Kidney (tissue), 14 donors: Measurements from ENCODE around the gene ADARB1. TPM values are rescaled to one million over a fixed set of nuclear protein-coding genes. Genes with fewer than 3 reads are reported as not detected.

ENCODE experiments used
- DNase-seq, 5 donors: peaks; one replicate each; pipeline ENCODE4 v3.0.0-alpha.2; 2013 to 2020
- FAIRE-seq: peaks from 2 replicates; lab custom pipeline; 2012; peaks lifted over from hg19 to GRCh38; lab: Jason Lieb, UNC
- H3K27ac ChIP-seq, 2 donors: one replicate each; pipeline ENCODE4 v1.7.0; 2013; ENCODE audit warnings: low read depth in 2 of 2, low read length in 2 of 2, inconsistent platforms in 1 of 2
- H3K27me3 ChIP-seq: one replicate; pipeline ENCODE4 v1.7.1; 2013; ENCODE audit warnings: low read length, inconsistent platforms; ENCODE audit not compliant: control insufficient read depth, insufficient read depth
- H3K36me3 ChIP-seq, 3 donors: one replicate each; pipeline versions ENCODE4 v1.7.0 to v1.7.1; 2013; ENCODE audit warnings: low read length in 3 of 3, control low read depth in 1 of 3, inconsistent platforms in 1 of 3; ENCODE audit not compliant: insufficient read depth in 3 of 3, control insufficient read depth in 2 of 3
- H3K4me1 ChIP-seq, 3 donors: one replicate each; pipeline versions ENCODE4 v1.7.0 to v1.7.1; 2013; ENCODE audit warnings: low read length in 3 of 3, inconsistent platforms in 1 of 3, low read depth in 1 of 3; ENCODE audit not compliant: control insufficient read depth in 2 of 3, insufficient read depth in 2 of 3
- H3K4me3 ChIP-seq, 3 donors: one replicate each; pipeline versions ENCODE4 v1.7.0 to v1.8.1; 2013; ENCODE audit warnings: low read length in 3 of 3, control low read depth in 1 of 3, inconsistent platforms in 1 of 3
- H3K9ac ChIP-seq, 3 donors: one replicate each; pipeline versions ENCODE4 v1.7.0 to v1.7.1; 2013; ENCODE audit warnings: low read length in 3 of 3, control low read depth in 1 of 3, inconsistent platforms in 1 of 3
- H3K9me3 ChIP-seq, 3 donors: one replicate each; pipeline versions ENCODE4 v1.7.0 to v1.7.1; 2013; ENCODE audit warnings: low read length in 3 of 3, control low read depth in 1 of 3, inconsistent platforms in 1 of 3; ENCODE audit not compliant: control insufficient read depth in 2 of 3, insufficient read depth in 1 of 3
- intact Hi-C: fragments of 100-400 bp; cut with DNase I; formaldehyde crosslinking; loops from one replicate; pipeline ENCODE4 v1.11.1; 2022
- polyA plus RNA-seq: library from polyadenylated mRNA; stranded (reverse); fragments of 350-450 nt; fragmentation: Illumina TruSeq; extraction: RNeasy Lipid Tissue Mini Kit (QIAGEN cat#74804); gene quantifications from one replicate; pipeline ENCODE4 v1.2.3, GENCODE V29; 2014; ENCODE audit warnings: low read depth, low replicate concordance; ENCODE audit not compliant: insufficient read depth
- total RNA-seq: library from RNA; stranded (reverse); fragmentation: NEBNext Ultra II Directional; extraction: Animal tissue kit (Norgen Biotek cat#: 25700); gene quantifications from one replicate; pipeline ENCODE4 v1.2.1, GENCODE V29; 2021
- TF ChIP-seq, protein P1 (sequence below): IDR thresholded peaks from 3 replicates; pipeline ENCODE4 v1.5.1; 2012; ENCODE audit warnings: mild to moderate bottlenecking, moderate library complexity, borderline replicate concordance; ENCODE audit not compliant: insufficient read depth; ENCODE audit errors: extremely low read depth
- donor health status: control.
- donor health status: control.
- donor health status: control.
- donor health status: control.
- donor health status: control.
- donor health status: DM: yes; HTN: yes; CAD: no.
- donor health status: Normal renal cell carcinoma (clear cell type).

Gene ADARB1
- total and polyA plus RNA-seq, 2 donors from 2014 or later, result 6.7 to 34.9 TPM

DNA sequence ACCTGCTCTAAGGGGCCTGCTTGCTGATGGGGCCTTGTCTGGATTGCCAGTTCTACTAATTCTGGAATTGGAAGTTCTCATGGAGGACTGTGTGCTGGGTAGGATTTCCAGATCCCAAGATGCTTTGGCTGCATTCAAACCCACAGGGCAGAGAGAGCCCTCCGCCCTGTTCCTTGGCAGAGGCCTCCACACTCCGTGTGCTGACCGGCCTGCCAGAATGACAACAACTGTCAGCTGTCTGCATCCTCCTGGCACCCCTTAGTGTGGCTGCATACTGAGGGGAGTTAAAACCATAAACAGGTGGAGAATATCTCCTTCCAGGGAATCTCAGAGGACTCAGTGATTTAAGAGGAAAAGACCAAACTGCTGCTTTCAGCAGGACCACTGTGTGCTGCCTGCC is 60.7 kb downstream of the ADARB1 start:
- DNase-seq (no peak), FAIRE-seq (no peak)
- no peaks in the 10 kb centered on the region for H3K9me3 ChIP-seq
- no peak overlapping the region for H3K9ac ChIP-seq
- H3K27me3 ChIP-seq, result no peaks in the 10 kb centered on the region
- TF ChIP-seq, protein P1, sequence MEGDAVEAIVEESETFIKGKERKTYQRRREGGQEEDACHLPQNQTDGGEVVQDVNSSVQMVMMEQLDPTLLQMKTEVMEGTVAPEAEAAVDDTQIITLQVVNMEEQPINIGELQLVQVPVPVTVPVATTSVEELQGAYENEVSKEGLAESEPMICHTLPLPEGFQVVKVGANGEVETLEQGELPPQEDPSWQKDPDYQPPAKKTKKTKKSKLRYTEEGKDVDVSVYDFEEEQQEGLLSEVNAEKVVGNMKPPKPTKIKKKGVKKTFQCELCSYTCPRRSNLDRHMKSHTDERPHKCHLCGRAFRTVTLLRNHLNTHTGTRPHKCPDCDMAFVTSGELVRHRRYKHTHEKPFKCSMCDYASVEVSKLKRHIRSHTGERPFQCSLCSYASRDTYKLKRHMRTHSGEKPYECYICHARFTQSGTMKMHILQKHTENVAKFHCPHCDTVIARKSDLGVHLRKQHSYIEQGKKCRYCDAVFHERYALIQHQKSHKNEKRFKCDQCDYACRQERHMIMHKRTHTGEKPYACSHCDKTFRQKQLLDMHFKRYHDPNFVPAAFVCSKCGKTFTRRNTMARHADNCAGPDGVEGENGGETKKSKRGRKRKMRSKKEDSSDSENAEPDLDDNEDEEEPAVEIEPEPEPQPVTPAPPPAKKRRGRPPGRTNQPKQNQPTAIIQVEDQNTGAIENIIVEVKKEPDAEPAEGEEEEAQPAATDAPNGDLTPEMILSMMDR, result no peak
- no peaks in the 10 kb centered on the region for H3K36me3 ChIP-seq
- H3K27ac ChIP-seq, result no peak overlapping the region
- peaks cover 0 to 10% (median 0%) of the 10 kb centered on the region in 3 donors for H3K4me1 ChIP-seq
- no peak overlapping the region for H3K4me3 ChIP-seq
- intact Hi-C loops, result no loop called here

DNA sequence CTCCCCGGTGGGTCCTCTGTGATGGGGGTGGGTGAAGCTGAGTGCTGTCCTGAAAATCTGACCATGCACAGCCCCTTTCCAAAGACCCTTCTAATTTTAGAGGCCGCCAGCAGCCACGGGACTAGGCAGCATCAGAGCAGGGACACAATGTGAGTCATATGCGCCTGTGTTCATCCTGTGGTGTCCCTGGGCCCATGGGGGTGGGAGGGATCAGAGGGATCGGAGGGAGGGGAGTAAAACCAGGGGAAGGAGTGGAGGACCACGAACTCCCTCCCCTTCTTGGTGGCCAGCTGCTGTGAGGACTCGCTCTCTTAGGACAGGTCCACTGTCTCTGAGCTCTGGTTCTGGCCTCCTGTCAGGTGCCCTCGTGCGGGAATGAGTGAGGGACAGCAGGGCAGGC is 61.5 kb downstream of the ADARB1 start:
- TF ChIP-seq, protein P1, result no peak
- FAIRE-seq (no peak), DNase-seq (no peak)
- no peak overlapping the region for H3K27ac ChIP-seq
- H3K27me3 ChIP-seq, result no peaks in the 10 kb centered on the region
- H3K9me3 ChIP-seq, result no peaks in the 10 kb centered on the region
- no peak overlapping the region for H3K4me3 ChIP-seq
- intact Hi-C loops, result no loop called here
- H3K9ac ChIP-seq, result no peak overlapping the region
- no peaks in the 10 kb centered on the region for H3K36me3 ChIP-seq
- peaks cover 0 to 10% (median 0%) of the 10 kb centered on the region in 3 donors for H3K4me1 ChIP-seq

DNA sequence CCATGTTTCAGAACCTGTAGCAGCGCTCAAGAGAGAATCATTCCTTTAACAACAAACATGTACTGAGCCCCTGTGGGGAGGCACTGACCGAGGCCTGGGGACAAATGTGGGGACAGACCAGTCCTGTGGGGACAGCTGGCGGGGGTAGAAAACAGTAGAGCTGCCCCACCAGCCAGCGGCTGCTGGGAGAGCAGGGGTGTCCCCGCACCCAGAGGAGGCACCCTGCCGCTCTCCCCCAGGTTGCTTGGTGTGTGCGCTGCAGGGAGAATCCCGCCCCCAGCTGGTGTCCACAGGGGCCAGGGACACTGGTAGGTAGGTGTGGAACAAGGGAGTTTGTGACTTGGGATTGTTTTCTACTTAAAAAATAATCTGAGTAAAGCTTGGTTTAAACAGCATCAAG is 62.1 kb downstream of the ADARB1 start:
- Histone ChIP-seq H3K36me3 (no peaks in the 10 kb centered on the region), H3K4me3 (no peak overlapping the region), H3K27ac (no peak overlapping the region), H3K9me3 (no peaks in the 10 kb centered on the region), H3K9ac (no peak overlapping the region), H3K27me3 (no peaks in the 10 kb centered on the region), H3K4me1 (peaks cover 0 to 6% (median 0%) of the 10 kb centered on the region in 3 donors)
- intact Hi-C loops, result no loop called here
- DNase-seq (no peak), FAIRE-seq (no peak)
- TF ChIP-seq, protein P1, result no peak
